Breast epithelium (tissue), 4 donors: Measurements from ENCODE around the gene HAUS8. TPM values are rescaled to one million over a fixed set of nuclear protein-coding genes. Genes with fewer than 3 reads are reported as not detected.

ENCODE experiments used
- DNase-seq, 2 donors: peaks; one replicate each; pipeline ENCODE4 v3.0.0-alpha.2; 2019; ENCODE audit warnings: low spot score in 2 of 2
- H3K27ac ChIP-seq, 2 donors: fragments of 200-600 bp; sonication (generic) in 1 of 2; one replicate each; pipeline ENCODE4 v1.5.1; 2016 to 2019; ENCODE audit warnings: mild to moderate bottlenecking in 1 of 2
- H3K27me3 ChIP-seq, 2 donors: fragments of 200-600 bp; sonication (generic) in 1 of 2; one replicate each; pipeline versions ENCODE4 v1.5.1 to v1.6.0; 2017 to 2019; ENCODE audit warnings: control low read depth in 1 of 2, mild to moderate bottlenecking in 1 of 2
- H3K36me3 ChIP-seq: fragments of 200-600 bp; one replicate; pipeline ENCODE4 v1.5.1; 2019
- H3K4me1 ChIP-seq, 2 donors: fragments of 200-600 bp; sonication (generic); one replicate each; pipeline ENCODE4 v1.5.1; 2016 to 2019; ENCODE audit warnings: control low read depth in 1 of 2
- H3K4me3 ChIP-seq, 3 donors: fragments of 200-600 bp; sonication (generic); 1 replicate in 2 of 3; 2 replicates in 1 of 3; pipeline ENCODE4 v1.5.1; 2016 to 2019; ENCODE audit warnings: mild to moderate bottlenecking in 3 of 3, moderate library complexity in 2 of 3
- H3K9me3 ChIP-seq, 2 donors: fragments of 200-600 bp; sonication (generic) in 1 of 2; one replicate each; pipeline ENCODE4 v1.5.1; 2016 to 2019; ENCODE audit warnings: control low read depth in 1 of 2
- CTCF ChIP-seq, 3 donors: fragments of 450-650 bp; IDR thresholded peaks; one replicate each; pipeline ENCODE4 v1.5.1; 2016 to 2017; ENCODE audit warnings: antibody characterized with exemption in 3 of 3, mild to moderate bottlenecking in 3 of 3, moderate library complexity in 3 of 3
- POLR2A ChIP-seq: fragments of 450-650 bp; IDR thresholded peaks from one replicate; pipeline ENCODE4 v1.6.1; 2016; ENCODE audit warnings: antibody characterized with exemption, mild to moderate bottlenecking, moderate library complexity
- POLR2AphosphoS5 ChIP-seq, 3 donors: sonication (generic); formaldehyde crosslinking; IDR thresholded peaks; one replicate each; pipeline ENCODE4 v1.6.1; 2017; ENCODE audit warnings: antibody characterized with exemption in 3 of 3
- intact Hi-C: fragments of 100-400 bp; cut with DNase I; formaldehyde crosslinking; loops from one replicate; pipeline ENCODE4 v1.15.1; 2023; ENCODE audit warnings: low total_unique reads
- total RNA-seq, 3 donors: library from RNA; depleted of rRNA; stranded (reverse); fragments of >200 nt; gene quantifications; one replicate each; pipeline ENCODE4 v1.1.0, GENCODE V29; 2016

The HAUS8 gene
- total RNA-seq, 3 donors from 2014 or later, result 5.6 to 6.7 (median 5.8) TPM

DNA sequence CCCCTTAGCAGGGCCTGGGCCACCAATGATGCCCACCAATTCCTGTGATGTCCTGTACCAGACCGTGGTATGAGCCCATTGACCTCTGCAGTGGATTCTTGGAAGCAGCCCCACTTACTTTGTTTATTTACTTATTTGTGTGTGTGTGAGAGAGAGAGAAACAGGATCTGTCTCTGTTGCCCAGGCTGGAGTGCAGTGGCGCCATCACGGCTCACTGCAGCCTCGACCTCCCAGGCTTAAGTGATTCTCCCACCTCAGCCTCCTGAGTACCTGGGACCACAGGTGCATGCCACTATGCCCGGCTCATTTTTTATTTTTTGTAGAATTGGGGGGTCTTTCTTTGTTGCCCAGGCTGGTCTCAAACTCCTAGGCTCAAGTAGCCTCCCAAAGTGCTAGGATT, 13.3 kb upstream of the HAUS8 start:
- intact Hi-C loops, result no loop called here
- H3K27me3 ChIP-seq, result no peaks in the 10 kb centered on the region
- H3K4me1 ChIP-seq, result no peaks in the 10 kb centered on the region
- no peak for DNase-seq
- no peak for TF ChIP-seq CTCF (IDR thresholded peaks at IDR 0.05)
- TF ChIP-seq POLR2AphosphoS5 (IDR thresholded peaks at IDR 0.05), result no peak
- no peak overlapping the region for H3K27ac ChIP-seq
- no peak overlapping the region for H3K4me3 ChIP-seq
- H3K9me3 ChIP-seq, result no peaks in the 10 kb centered on the region
- no peaks in the 10 kb centered on the region for H3K36me3 ChIP-seq

- no peak for DNase-seq
- Histone ChIP-seq H3K27me3 (no peaks in the 10 kb centered on the region), H3K36me3 (no peaks in the 10 kb centered on the region), H3K9me3 (no peaks in the 10 kb centered on the region), H3K27ac (no peak overlapping the region), H3K4me1 (peaks cover 0 to 2% of the 10 kb centered on the region in 2 donors), H3K4me3 (no peak overlapping the region)
- TF ChIP-seq POLR2AphosphoS5 (IDR thresholded peaks at IDR 0.05), result no peak
- intact Hi-C loops, result no loop called here
These were observed 11.6 kb upstream of the HAUS8 start for GRCh38 chr19:17086834-17087233.

GRCh38 chr19:17086120-17086519, 10.9 kb upstream of the HAUS8 start:
- TF ChIP-seq CTCF (IDR thresholded peaks at IDR 0.05) (no peak), POLR2A (no peak), POLR2AphosphoS5 (IDR thresholded peaks at IDR 0.05) (no peak)
- intact Hi-C loops, result no loop called here
- no peak for DNase-seq
- H3K36me3 ChIP-seq, result no peaks in the 10 kb centered on the region
- H3K4me3 ChIP-seq, result no peak overlapping the region
- H3K4me1 ChIP-seq, result peaks cover 0 to 2% of the 10 kb centered on the region in 2 donors
- no peak overlapping the region for H3K27ac ChIP-seq
- no peaks in the 10 kb centered on the region for H3K9me3 ChIP-seq
- H3K27me3 ChIP-seq, result no peaks in the 10 kb centered on the region

GRCh38 chr19:17081672-17082630, 6.7 kb upstream of the HAUS8 start:
- Histone ChIP-seq H3K4me1 (peaks cover 2 to 11% of the 10 kb centered on the region in 2 donors), H3K4me3 (no peak overlapping the region), H3K27me3 (no peaks in the 10 kb centered on the region), H3K9me3 (no peaks in the 10 kb centered on the region), H3K36me3 (no peaks in the 10 kb centered on the region), H3K27ac (peak overlapping the region; percentile 3 to 38)
- no peak for TF ChIP-seq CTCF (IDR thresholded peaks at IDR 0.05)
- no peak for TF ChIP-seq POLR2AphosphoS5 (IDR thresholded peaks at IDR 0.05)
- no peak for TF ChIP-seq POLR2A
- intact Hi-C loops, result no loop called here
- no peak for DNase-seq

GRCh38 chr19:17080440-17080801, 5.2 kb upstream of the HAUS8 start:
- peak overlapping the region in 2 of 3 donors; percentile 40 to 63 for H3K4me3 ChIP-seq
- H3K9me3 ChIP-seq, result no peaks in the 10 kb centered on the region
- H3K4me1 ChIP-seq, result peaks cover 2 to 13% of the 10 kb centered on the region in 2 donors
- no peaks in the 10 kb centered on the region for H3K27me3 ChIP-seq
- TF ChIP-seq POLR2AphosphoS5 (IDR thresholded peaks at IDR 0.05) (peak in 1 of 3 donors; percentile 2), CTCF (IDR thresholded peaks at IDR 0.05) (no peak)
- H3K36me3 ChIP-seq, result no peaks in the 10 kb centered on the region
- H3K27ac ChIP-seq, result peak overlapping the region; percentile 82 to 91
- no peak for DNase-seq
- intact Hi-C loops, result no loop called here
